Measurements from ENCODE around the gene PDE8A.

Gene PDE8A

GRCh38 chr15:84981711-84982300, at the start of gene PDE8A:
Gene PDE8A (plus strand): TSS chr15:84981856. CDS start chr15:84982163, 307 bp downstream.
- DNase-seq = peak; percentile 48

DNA sequence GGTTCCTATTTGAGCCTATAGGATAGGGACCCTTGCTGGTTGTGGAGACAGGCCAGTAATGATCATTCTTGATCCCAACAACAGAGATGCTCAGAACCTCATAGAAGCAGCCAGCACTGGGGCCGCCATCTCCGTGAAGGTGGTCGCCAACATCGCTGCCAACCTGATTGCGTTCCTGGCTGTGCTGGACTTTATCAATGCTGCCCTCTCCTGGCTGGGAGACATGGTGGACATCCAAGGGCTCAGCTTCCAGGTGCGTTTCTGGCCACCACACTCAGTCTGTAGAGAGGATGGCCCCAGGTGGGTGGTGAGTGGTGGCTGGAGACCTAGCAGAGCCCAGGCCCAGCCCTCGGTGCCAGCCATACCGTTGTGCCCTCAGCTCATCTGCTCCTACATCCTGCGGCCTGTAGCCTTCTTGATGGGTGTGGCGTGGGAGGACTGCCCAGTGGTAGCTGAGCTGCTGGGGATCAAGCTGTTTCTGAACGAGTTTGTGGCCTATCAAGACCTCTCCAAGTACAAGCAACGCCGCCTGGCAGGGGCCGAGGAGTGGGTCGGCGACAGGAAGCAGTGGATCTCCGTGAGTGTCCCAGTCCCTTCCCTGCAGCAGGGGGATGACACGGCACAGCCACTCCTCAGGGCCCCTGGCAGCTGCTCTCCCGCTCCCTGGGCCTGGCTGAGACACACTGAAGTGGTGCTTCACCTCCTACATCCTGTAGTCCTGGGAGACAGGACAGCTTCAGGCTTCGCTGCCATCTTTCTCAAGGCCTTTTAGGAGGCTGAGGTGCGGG, 46.5 kb upstream of the PDE8A start:
- DNase-seq = no peak

DNA sequence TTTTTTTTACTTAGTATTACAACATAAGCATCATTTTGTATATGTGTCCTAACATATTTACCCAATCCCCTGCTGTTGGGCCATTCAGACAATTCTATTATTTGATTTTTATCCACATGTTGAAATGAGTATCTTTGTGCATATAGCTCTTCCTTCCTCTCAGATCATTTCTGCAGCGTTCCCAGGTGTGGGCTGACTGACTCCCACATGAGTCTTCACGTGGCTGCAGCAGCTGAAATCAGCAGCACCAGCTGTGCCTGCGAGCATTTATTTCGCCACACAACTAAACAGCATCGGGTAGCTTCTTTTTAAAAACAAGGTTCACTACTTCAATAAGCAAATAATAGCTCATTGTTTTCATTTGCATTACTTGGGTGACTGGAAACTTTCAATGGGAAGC, 44.5 kb upstream of the PDE8A start:
- no peak for DNase-seq

DNA sequence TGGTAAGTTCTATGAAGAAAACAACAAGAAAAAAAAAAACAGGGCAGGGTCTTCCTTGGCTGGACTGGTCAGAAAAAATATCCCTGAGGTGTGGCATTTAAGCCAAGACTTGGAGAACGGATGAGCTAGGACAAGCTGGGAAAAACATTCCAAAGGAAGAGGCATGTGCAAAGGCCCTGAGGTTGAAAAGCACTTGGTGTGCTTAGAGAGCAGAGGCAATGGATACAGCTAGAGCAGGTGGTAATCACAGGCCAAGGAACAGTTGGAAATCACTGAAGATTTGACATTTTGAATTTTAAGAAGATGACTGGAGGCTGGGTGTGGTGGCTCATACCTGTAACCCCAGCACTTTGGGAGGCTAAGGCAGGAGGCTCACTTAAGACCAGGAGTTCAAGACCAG, 42.9 kb upstream of the PDE8A start:
- DNase-seq = no peak

- no peak for DNase-seq
Observed at GRCh38 chr15:84940399-84940798, 41.3 kb upstream of the PDE8A start.

DNA sequence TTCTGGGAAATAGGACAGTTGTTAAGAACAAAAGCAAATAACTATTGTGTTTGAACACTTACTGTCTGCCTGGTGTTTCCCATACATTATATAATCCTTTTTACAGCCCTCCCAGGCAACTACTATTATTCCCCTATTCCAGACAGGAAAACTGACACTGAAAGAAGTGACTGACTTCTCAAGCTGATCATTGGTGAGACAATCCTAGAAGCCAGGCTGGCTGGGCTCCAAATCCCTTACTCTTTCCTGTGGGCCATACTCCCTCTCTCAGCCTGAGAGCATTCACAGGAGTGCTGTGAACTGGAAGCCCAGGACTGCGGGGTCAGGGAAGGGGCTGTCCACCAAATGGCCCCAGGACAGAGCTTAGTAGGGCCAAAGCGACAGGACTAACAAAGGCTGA, 39.2 kb upstream of the PDE8A start:
- no peak for DNase-seq

GRCh38 chr15:84944311-84944710, 37.3 kb upstream of the PDE8A start:
- DNase-seq = no peak

DNA sequence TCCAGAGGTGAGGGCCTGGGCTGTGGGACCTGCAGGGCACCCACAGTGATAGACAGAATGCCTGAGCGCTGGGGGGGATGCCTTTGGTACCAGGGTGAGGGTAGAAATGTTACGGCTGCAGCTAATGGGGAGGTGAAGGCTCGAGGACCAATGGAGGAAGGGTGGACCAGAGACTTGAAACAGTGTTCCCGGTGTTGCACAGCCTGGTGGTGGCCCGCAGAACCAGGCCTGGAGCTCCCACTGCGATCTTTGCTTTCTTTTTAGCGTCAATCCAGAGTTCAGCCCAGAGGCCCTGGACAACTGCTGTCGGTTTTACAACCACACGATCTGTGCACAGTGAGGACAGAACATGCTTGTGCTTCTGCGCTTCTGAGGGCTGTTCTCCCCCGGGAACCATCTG, 36.8 kb upstream of the PDE8A start:
- DNase-seq = no peak

DNA sequence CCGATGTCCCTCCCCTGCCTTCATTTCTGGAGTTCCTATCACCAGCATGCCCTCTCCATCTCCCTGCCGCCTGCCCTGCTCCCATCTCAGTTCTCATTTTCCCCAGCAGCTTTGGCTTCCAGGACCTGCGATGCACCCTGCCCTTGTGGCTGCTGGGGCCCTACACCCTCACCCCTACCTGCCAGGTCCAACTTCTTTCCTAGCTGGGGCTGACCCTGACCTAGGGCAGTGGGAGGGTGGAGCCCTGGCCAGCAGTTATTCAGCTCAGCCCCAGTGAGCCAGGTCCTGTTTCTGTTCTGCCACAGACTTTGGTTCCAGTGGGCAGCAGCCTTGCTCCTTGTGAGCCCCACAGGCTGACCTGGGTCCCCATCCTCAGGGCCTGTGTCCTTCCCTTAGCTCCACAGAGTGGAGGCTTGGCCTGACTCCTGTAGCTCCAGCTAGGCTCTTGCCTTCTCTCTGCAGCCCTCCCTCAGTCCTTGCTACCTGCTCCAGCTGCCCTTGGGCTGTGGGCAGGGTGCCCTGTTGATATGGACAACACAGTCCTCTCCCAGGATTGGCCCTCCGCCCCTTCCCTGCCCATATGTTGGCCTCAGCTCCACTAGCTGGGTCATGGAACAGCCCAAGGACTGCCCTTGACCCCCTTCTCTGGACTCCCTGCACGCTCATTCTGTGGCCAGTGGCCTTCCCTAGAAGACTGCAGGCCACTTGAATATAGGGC, 34.7 kb upstream of the PDE8A start:
- DNase-seq = no peak

- DNase-seq = peak; percentile 98
Observed at GRCh38 chr15:84947947-84948830, 33.5 kb upstream of the PDE8A start.

- DNase-seq = peak; percentile 77
Observed at GRCh38 chr15:84949043-84949442, 32.6 kb upstream of the PDE8A start.

DNA sequence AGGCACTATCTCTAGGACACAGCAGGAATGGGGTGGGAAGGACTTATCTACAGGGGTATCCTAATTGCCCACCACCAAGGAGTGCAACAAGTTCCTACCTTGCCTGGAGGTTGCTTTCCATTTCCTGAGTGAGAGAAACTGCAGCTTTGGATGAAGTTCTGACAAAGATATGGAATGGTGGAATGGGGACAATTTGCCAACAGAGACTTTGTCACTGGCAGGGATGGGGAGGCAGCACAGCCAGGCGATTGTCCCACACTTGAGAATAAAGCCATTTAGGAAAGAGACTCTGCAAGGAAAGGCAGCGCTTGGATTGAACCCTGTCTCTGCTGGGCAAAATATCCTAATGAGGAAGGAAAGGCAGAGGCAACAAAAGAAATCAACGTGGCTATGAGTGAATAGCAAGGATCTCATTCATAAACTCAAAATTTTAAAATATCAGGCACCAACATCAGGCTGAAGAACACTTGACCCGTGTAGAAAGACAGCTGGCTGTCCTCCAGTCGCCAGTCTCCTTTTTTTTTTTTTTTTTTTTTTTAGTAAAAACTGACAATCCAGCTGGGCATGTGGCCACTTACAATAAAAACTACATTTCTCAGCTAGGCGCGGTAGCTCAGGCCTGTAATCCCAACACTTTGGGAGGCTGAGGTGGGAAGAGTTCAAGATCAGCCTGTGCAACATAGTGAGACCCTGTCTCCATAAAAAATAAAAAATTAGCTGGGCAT, 31.6 kb upstream of the PDE8A start:
- no peak for DNase-seq

GRCh38 chr15:84950570-84951111, 31.0 kb upstream of the PDE8A start:
- DNase-seq = no peak

DNA sequence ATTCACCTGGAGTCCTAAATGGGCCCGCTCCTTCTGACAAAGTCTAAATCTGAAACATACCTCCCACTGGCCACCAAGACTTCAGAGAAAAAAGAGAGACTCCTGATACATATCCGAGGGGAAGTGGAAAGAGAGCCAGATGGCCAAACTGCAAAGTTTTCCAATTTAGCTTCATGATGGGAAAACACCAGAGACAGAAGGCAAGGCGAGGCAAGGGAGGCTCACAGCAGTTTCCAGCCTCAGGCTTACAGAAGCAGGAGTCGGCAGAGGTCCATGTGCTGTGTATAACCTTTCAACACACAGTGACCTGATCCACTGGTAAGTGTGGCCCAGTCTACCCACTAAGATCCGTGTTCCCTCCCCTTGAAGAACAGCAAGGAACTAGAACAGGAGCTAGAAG, 29.9 kb upstream of the PDE8A start:
- no peak for DNase-seq

DNA sequence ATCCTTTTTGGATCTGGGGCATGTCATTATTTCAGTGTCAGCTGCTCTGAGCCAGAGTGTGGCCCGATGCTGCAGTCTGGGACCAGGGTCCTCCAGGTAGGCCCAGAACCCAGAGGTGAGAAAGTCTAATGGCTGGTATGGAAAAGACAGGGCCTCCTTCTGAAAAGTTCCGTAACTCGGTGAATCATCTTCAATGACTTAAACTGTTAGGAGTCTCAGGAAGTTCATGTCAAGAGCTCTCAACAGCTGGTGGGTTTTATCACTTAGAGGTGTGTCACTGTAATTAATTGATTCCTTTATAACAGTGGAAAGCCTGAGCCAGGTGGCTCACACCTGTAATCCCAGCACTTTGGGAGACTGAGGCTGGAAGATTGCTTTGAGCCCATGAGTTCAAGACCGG, 28.5 kb upstream of the PDE8A start:
- DNase-seq = peak; percentile 35

DNA sequence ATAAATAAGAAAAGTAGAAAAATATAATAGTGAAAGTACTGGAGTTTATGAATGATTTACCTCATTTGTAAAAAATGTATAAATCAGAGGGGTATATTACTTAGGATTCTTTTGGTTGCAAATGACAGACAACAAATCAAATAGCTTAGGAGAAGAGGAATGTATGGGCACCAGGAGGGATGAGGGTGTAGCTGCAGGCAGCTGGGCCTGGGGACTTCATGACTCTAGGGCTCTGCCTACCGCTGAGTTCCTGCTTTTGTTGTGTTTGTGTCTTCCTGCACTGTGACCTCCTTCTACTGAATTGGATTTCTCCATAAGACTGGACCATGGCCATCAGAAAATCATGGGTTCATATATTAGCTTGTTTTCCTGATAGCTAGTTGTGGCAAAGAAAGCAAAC, 27.9 kb upstream of the PDE8A start:
- DNase-seq = peak; percentile 24

DNA sequence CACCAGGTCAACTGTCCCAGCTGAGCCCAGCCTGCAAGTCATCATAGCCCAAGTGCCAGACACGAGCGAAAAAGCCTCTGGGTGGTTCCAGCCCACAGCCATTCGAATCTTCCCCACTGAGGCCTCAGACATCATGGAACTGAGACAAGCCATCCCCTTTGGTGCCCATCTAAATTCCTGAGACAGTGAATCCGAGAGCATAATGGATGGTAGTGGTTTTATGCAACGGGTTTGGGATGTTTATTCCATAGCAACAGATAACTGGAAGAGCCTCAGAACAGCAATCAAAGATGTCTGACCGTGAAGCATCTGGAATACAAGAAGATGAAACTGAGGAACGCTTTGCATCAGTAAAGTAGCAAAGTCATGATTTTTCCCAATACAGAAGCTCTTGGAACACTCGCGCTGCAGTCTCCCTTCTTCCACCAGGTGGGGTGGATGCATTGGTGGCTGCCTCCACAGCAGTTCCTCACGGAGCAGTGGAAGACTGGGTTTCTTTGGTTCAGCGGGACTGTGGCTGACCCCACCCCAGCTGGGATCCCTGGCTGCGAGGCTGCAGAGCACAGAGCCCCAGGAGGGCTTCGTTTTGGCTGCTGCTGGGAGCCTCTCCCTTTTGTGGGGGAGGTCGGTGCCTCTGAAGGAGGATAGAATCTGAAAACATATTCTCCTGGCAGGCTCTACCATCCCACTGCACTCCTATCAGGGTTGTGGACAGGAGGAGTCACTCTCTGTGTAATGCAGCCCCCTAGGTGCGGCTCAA, 26.4 kb upstream of the PDE8A start:
- peak; percentile 78 for DNase-seq

- no peak for DNase-seq
Observed at GRCh38 chr15:84956199-84956598, 25.5 kb upstream of the PDE8A start.

DNA sequence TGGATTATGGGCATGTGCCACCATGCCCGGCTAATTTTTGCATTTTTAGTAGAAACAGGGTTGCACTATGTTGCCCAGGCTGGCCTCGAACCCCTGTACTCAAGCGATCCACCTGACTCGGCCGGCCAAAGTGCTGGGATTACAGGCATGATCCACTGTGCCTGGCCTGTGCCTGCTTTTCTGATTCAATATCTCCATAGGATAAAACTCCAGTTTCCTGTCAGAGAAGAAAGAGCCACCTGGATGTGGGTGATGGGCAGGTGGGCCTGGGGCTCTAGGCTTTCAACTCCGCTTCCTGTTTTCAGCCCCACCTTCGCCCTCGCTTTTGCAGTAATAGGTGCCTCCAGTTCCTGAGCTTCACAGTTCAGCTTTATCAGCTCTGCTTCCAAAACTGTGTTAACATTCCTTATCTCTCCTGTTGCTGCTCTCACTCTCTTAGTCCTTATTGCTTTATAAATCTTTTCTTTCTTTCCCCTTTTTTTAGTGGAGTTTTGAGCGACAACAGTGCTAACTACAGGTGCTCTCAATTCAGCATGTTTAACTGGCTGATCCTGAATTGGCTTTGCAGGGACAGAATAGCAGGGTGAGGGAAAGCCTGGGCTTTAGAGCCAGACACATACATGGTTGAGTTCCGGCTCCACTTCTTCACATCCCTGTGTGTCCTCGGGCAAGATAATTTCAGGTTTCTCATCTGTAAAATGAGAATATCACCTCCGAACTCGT, 21.1 kb upstream of the PDE8A start:
- no peak for DNase-seq

- DNase-seq = peak; percentile 86
Observed at GRCh38 chr15:84961114-84961452, 20.6 kb upstream of the PDE8A start.

DNA sequence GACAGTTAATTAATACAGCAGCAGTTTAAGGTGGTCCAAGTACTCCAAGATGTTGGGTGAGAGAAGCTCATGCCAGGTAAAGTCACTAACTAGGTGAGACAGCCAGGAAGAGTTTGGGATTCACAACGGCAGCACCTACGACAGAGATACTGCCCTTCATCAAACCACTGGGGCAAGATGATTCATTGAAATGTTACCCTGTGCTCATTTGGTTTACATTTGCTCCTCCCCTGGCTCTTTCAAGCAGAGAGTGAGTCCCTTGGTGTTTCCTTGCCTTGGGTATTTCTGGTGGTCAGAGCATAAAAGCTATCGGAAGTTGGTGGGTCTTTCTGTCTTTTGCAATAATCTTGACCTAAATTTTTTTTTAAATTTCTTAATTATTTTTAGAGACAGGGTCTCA, 19.9 kb upstream of the PDE8A start:
- DNase-seq = peak; percentile 44
